HG03432 (cell line): Measurements from ENCODE around the gene AIRE.

Source experiments
- ATAC-seq: cut with Tn5 transposase; IDR thresholded peaks from one replicate; pipeline ENCODE4 v1.9.1; 2021; ENCODE audit warnings: mild to moderate bottlenecking, moderate library complexity; ENCODE audit not compliant: unreplicated experiment

Gene AIRE

DNA sequence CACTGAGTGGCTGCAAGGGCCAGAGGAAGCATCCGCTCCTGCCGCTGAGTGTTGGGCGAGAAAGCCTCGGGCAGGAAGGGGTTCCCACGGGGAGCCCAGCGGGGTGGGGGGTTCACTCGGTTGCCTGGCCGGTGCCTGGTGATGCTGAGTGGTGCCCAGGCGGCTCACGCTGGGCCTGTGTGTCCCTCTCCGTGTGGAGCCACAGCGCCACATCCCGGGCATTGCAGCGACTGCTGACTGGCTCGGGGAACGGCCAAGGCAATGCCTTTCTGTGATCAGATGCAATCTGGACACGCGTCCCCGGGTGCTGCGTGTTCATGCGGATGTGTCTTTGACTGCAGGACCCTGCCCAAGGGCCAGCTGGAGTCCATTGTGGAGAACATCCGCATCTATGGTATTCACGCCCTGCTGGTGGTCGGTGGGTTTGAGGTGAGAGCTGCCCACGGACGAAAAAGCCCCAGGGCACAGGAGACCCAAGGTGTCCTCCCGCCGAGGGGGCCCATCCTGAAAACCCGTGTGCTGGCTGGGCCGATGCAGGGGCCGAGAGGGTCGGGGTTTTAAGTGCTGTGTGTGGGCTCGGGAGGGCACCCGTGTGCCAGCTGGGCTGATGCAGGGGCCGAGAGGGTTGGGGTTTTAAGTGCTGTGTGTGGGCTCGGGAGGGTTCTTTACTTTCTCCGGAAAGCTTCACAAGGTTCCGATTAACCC lies 37.1 kb downstream of the AIRE start:
- ATAC-seq, result no peak

GRCh38 chr21:44323591-44323990 lies 37.9 kb downstream of the AIRE start:
- ATAC-seq, result no peak

GRCh38 chr21:44324106-44324853 lies 38.6 kb downstream of the AIRE start:
- no peak for ATAC-seq

DNA sequence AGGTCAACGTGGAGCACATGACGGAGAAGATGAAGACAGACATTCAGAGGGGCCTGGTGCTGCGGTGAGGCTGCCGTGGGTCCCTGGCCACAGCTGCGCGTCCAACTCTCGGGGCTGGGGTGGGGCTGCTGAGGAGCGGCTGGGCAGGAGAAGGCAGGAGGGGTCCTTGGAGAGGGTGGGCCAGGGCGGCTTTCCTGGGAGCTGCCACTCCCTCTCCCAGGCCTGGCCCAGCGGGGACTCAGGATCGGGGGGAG lies 39.1 kb downstream of the AIRE start:
- no peak for ATAC-seq

GRCh38 chr21:44325386-44326271 lies 40.0 kb downstream of the AIRE start:
- ATAC-seq, result no peak

GRCh38 chr21:44326272-44326647 lies 40.6 kb downstream of the AIRE start:
- ATAC-seq, result no peak

GRCh38 chr21:44326716-44327602 lies 41.3 kb downstream of the AIRE start:
- no peak for ATAC-seq

- no peak for ATAC-seq
These were observed 41.9 kb downstream of the AIRE start for GRCh38 chr21:44327603-44327974.

DNA sequence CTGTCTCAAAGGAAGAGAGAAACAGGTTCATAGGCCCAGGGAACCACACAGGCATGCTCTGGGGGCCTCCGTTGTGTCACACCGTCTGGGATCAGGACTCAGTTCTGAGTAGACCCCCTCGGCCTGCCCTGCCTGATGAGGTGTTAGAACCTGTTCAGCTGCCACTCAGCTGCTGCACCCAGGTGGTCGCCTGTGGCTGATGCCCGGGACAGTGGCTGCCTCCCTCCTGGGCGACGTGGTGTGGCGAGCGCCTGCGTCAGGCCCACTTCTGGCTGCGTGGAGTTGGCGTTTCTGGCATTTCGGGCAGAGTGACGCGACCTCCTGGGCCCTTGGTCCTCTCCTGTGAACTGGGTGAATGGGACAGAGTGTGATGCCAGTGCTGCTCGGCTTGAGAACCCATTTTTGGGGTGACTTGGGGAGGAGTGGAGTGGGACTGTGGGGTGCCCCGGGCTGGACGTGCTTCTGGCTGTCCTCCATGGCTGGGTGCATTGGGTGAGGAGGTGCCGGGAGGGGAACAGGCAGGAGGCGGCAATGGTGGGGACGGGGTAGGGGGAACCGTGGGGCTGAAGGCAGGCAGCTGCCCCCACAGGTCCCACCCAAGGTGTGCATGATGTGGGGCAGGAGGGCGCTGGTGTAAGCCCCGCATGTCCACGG lies 42.7 kb downstream of the AIRE start:
- no peak for ATAC-seq

DNA sequence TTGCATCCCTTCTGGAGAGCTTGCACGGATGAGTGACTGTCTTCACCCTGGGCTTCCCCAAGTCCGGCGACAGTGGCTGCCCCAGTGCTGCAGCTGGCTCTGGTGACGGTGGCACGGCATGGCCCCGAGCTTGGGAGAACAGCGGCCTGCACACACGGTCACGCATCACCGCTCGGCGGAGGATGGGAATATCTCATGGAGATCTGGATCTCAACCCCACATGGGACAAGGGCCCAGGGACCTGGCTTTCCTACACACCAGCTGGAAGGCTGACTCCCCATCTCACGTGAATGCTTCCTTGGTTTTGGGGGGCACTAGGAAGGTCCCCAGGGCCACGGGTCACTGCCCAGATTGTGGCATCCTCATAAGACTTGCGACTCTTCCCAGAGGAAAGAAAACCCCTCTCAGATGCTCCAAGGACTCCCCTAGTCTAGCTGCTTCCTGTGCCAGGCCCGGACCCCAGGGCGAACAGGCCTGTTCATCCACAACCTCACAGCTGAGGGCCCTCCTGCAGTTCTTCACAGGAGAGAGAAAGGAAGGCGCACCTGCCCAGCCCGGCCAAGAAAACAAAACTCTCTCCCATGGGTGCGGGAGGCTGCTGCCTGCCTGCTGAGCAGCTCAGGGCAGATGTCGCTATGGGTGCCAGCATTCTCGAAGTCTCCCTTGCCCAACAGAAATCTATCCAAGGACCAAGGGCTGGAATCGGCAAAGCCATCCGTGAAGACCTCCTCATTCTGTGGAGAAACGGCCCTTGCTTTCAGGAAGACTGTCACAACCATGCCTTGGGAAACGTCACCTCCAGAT lies 43.6 kb downstream of the AIRE start:
- ATAC-seq, result no peak

- no peak for ATAC-seq
These were observed 44.5 kb downstream of the AIRE start for GRCh38 chr21:44329971-44330681.

DNA sequence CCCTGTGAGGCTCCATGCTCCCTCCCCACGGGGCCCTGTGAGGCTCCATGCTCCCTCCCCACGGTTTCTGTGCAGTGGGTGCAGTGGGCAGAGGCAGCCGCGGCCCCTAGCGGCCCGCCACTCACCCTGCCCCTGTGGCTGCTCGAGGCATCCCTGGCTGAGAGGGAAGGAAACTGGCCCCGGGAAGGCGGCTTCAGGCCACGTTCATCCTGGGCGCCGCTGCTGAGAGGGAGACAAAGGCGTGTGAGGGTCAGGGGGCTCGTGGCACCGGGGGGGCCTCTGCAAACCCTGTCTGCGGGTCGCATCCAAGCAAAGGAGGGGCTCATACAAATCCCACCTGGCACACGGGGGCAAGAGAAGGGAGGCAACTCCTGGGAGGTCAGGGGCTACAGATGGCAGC lies 45.0 kb downstream of the AIRE start:
- ATAC-seq, result no peak

DNA sequence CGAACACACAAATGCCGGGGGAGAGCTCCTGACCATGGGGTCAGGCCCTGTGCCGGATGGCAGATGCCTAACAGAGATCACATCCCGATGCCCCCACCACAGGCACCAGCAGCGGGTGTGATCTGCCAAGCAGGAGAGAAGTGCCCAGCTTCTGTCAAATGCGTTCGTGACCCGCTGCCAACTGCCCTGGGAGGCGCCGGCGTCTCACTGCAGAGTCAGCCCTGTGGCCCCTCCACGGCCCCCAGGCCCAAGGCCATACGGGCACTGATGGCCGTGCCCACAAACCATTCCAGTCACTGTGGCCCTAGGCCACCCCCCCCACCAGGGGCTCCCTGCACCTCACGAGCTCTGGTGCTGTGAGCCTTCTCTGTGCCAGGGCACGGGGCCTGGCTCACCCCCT lies 45.5 kb downstream of the AIRE start:
- no peak for ATAC-seq

- ATAC-seq, result no peak
These were observed 46.1 kb downstream of the AIRE start for GRCh38 chr21:44331650-44332307.

DNA sequence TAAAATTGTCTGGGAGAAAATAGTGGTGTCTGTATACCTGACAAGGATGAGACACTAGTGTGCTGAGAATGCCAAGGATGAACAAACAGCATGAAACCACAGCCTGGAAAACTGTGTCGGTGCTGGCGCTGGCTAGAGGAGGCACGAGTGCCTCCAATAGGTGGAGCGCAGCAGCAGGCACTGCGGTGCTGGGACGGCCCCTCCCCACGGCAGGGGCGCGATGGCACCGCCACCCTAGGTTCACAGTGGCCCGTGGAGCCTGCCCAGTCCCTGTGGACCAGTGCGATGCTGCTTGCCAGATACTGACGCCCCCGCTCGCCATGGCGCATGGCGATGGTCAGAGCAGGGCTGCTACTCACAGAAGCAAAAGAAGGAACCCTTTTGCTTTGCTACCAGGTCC lies 46.7 kb downstream of the AIRE start:
- ATAC-seq, result no peak

GRCh38 chr21:44332965-44333364 lies 47.3 kb downstream of the AIRE start:
- no peak for ATAC-seq

DNA sequence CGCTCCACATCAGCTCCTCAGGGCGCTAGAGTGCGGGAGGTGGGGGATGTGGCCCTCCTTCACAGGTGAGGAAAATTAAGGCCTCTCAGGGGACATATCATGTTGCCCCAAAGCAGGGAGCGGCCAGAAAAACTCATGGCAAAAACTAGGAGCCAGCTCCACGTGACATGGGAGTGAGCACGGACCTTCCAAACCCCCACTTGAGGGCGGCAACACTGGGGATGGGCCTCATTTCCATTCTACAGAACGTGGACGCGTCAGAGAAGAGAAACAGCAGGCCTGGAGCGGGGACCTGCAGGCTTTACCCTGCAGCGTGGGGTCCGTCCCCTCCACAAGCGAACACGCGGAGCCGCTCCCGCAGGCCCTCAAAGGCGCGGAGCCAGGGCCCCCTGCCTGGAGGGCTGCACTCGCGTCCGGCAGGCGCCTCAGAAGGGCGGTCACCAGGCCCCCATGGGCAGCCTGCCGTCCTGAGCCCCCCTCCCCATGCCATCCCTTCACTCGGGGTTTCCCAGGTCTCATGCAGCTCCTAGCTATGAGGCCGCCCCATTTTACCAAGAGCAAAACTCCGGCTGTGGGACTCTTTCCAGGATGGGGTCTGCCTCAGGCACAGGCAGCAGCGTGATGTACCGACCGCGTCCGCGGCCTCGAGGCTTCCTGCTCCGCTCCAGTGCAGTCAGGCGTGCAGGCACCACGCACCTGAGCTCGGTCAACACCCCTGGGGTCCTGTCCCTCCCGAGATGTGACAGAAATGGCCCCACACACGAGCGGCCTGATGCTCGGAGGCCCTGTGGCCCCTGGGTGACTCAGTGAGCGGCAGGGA lies 48.0 kb downstream of the AIRE start:
- no peak for ATAC-seq
